Cerebellar cortex (tissue), 1 donor: Measurements from ENCODE around the gene ISM1.
A peak's percentile ranks its signal among the peaks of the same experiment; 100 is the strongest.

Experiments
- DNase-seq: peaks from one replicate; pipeline ENCODE4 v3.0.0-alpha.2; 2015; ENCODE audit warnings: low spot score

The ISM1 gene

GRCh38 chr20:13283869-13284829 is 63.1 kb downstream of the ISM1 start:
- DNase-seq = no peak

GRCh38 chr20:13284830-13285229 is 63.8 kb downstream of the ISM1 start:
- DNase-seq = no peak

DNA sequence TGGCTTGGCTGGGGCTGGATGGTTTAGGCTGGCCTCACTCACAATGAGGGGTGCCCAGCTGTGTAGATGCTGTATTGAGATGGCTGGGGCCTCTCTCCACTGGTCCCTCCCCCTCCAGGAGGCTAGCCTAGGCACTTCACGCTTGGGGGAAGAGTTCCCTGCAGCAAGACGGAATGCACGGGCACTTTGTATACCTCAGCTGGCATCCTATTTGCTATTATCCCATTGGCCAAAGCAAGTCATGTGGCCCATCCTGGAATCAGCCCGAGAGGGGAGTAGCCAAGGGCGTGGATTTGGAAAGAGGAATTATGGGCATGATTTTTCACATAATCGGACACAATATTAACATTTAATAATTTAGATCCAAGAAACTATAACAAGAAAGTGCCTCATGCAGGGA is 64.3 kb downstream of the ISM1 start:
- no peak for DNase-seq

GRCh38 chr20:13286052-13286451 is 65.0 kb downstream of the ISM1 start:
- no peak for DNase-seq

- no peak for DNase-seq
Measured at GRCh38 chr20:13286607-13287006, 65.5 kb downstream of the ISM1 start.

DNA sequence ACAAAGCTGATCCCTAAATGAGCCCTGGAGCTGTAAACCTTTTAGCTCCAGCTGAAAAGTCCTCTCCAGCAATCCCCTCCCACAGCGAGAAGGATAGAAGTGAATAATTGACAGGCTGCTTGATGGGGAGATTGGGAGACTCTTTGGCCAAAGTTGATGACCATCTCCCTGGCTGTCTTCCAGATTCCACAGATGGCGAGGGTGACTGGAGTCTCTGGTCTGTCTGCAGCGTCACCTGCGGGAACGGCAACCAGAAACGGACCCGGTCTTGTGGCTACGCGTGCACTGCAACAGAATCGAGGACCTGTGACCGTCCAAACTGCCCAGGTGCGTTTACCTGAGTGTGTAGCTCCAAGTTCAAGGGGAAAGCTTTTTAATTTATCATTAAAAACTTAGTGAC is 67.3 kb downstream of the ISM1 start:
- no peak for DNase-seq

GRCh38 chr20:13289031-13289430 is 68.0 kb downstream of the ISM1 start:
- no peak for DNase-seq

- no peak for DNase-seq
Measured at GRCh38 chr20:13290724-13291123, 69.7 kb downstream of the ISM1 start.

DNA sequence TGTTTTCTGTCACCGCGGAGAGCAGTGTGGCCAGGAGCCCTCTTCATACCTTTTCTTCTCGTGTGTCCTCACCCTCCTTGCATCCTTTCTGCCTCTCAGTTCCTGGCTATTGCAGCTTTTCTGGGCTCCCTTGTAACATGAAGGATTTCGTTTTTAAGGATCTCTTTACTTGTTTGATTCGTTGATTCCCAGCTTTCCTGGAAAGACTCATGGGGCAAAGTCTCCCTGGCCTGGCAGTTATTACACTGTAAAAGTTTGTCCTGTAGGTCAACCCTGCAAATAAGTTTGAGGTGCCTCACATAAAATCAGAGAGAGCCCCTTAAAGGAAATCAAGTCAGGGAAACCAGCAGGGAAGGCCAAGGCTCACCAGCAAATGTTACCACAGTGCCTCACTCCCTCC is 70.1 kb downstream of the ISM1 start:
- no peak for DNase-seq

- no peak for DNase-seq
Measured at GRCh38 chr20:13292201-13292885, 71.3 kb downstream of the ISM1 start.

DNA sequence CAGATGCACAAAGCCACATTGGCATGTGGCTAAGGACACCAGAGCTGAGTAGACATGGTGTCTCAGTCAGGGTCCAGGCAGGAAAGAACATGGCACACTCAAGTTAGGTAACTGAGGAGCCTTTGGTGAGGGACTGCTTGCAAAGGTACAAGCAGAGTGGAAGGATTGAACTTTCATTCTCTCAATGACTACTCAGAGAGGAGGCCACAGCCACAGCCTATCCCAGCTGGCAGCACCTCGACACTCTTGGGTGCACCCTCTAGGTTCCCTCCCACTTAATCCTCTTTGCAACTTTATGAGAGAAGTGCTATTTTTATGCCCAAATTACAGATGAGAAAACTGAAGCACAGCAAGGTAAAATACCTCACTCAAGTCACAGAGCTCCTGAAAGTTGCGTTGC is 73.4 kb downstream of the ISM1 start:
- DNase-seq = no peak

DNA sequence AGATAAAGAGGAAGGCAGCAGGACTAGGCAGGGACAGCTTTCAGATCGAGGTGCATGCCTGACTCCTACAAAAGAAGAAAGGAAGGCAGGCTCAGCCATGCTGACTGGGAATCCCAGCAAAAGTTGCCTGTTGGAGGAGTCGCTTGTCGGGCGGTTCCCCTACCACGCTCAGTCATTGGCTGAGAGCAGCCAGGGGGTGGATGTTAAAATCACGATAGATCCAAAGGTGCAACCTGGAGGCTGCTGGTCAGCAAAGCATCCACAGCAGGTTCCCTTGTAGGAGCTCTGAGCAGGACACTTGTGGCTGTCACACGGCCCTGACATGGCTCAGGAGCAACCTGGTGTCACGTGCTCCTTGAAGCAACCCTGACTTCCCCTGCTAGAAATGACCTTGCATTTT is 74.6 kb downstream of the ISM1 start:
- DNase-seq = no peak

GRCh38 chr20:13296070-13296469 is 75.0 kb downstream of the ISM1 start:
- no peak for DNase-seq

- no peak for DNase-seq
Measured at GRCh38 chr20:13297147-13297899, 76.2 kb downstream of the ISM1 start.

- DNase-seq = no peak
Measured at GRCh38 chr20:13298692-13299373, 77.8 kb downstream of the ISM1 start.

DNA sequence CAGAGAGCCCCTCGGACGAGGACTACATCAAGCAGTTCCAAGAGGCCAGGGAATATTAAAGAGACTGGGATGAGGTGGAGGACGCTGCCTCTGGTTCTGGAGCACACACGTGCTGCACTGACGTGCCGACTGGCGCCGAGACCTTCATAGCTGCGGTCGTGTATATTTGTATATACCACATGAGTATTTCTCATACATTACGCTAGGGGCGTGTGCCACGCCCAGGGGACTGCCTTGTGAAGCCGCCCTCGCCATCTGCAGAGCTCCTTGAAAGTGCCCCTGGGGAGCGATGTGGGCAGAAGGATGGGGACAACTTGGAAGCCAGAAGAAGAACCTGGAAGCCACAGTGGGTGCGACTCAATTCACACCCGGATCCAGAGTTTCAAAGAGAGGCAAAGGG is 78.3 kb downstream of the ISM1 start:
- DNase-seq = no peak

- DNase-seq = no peak
Measured at GRCh38 chr20:13301596-13301995, 80.5 kb downstream of the ISM1 start.

DNA sequence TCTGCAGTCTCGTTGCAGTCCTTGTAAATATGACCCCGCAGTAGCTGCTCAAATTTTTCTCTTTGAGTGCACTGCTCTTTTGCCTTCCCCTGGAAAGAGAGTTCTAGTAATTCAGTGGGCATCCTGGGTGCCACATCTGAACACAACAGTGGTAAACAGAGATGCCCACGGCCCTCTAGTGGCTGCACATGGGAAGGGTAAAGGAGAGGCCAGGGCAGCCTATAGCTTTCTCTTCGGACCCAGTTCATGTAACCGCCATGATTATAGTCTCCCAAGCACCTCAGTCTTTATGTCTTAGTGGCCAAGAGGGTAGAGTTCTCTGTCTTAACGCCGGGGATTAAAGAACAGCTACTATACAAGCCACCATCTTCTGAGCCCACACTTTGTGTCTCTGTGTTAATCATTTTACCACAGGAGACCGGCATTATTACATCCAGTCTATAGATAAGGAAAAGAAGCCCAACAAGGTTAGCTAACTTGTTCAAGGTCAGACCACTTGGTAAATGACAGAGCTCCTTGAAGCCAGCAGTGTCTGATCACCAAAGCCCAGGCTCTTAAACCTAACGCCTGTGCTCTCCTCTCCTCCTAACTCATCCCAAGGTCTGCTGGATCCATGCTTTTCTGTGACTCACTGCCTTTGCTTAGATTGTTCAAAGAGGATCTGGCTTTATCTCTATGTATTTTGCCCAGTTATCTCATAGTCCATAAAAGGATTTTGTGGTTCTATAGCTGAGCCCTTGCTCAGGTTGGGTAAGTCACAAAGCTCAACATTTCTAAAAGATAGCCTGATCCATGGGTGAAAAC is 81.8 kb downstream of the ISM1 start:
- DNase-seq = peak; percentile 38

DNA sequence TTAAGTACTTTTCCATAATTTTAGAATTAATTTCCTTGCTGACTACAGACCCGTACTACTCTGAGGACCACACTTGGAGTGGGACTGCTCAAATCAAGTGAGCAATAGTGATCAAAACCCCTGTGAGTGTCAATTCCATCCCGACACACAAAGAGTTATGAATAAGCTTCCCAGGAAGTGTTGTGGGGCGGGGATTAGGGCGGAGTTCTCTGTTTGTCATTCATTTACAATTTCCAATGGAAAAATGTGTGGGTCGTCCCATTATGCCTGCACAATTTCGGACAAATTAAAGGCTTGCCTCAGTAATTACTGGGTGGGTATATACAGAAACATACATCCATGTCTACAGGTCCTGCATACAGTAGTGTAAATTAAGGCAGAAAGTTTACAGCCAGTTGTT is 84.2 kb downstream of the ISM1 start:
- no peak for DNase-seq

- no peak for DNase-seq
Measured at GRCh38 chr20:13307562-13308163, 86.6 kb downstream of the ISM1 start.

DNA sequence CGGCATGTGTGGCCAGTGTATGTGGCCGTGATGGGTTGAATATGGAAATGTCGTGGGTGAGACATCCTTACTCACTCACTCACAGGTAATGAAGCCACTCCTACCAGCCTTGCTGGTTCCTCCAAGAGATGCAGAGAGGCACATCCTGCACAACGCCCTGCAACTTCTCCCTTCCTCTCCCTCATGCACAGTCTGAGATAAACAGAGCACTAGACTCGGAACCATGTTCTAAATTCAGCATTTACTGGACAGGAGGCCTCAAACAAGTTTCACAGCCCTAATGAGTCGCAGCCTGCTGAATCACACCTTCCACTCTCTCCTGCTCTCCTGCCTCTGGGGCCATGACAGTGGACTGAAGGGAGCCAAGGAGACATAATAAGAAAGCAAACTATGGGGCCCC is 91.2 kb downstream of the ISM1 start:
- no peak for DNase-seq
